ENCODE results near the gene ALKBH7. TPM values are rescaled to one million over a fixed set of nuclear protein-coding genes. Genes with fewer than 3 reads are reported as not detected.

Gene ALKBH7
- total and polyA plus RNA-seq, 2 experiments from 2014 or later, result 75.4 to 76.1 TPM

DNA sequence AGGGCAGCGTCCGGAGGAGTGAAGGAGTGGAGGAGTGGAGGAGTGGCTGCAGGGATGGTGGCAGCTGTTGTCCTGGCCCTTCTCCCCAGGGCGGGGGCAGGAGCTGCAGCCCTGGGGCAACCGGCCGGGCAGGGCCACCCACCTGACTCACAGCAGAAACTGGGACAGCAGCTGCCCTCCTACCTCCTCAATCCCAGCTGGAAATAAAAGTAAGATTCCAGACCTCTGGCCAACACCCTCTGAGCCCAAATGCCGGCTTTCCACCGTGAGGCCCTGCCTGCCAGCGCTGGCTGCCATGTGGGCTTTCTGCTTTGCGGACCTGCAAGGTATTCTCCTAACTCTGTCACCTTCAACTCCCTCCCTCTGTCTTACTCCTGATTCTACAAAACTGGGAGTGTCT lies 14.6 kb upstream of the ALKBH7 start:
- Histone ChIP-seq H3K27me3 (ENCODE audit: insufficient read depth) (no peaks in the 10 kb centered on the region), H3K36me3 (ENCODE audit: insufficient read depth) (no peaks in the 10 kb centered on the region), H2AFZ (peak overlapping the region; percentile 69), H3K4me3 (no peak overlapping the region), H4K20me1 (replicated peaks; ENCODE audit: insufficient read depth) (no peaks in the 10 kb centered on the region), H3K4me1 (ENCODE audit: insufficient read depth) (no peaks in the 10 kb centered on the region; the same call in 1 of the 2 replicates), H3F3A (replicated peaks; ENCODE audit: low read depth) (no peaks in the 10 kb centered on the region), H3K79me2 (replicated peaks; ENCODE audit: insufficient read depth) (peaks cover 3% of the 10 kb centered on the region; the same call in 1 of the 2 replicates), H3K27ac (ENCODE audit: low read depth) (no peak overlapping the region), H3K4me2 (no peak overlapping the region), H3K9me2 (ENCODE audit: insufficient read depth) (no peaks in the 10 kb centered on the region)
- no peak for ATAC-seq
- no peaks in the 10 kb centered on the region for H3K36me3 Mint-ChIP-seq (ENCODE audit: low read depth)
- TF ChIP-seq, protein P1, sequence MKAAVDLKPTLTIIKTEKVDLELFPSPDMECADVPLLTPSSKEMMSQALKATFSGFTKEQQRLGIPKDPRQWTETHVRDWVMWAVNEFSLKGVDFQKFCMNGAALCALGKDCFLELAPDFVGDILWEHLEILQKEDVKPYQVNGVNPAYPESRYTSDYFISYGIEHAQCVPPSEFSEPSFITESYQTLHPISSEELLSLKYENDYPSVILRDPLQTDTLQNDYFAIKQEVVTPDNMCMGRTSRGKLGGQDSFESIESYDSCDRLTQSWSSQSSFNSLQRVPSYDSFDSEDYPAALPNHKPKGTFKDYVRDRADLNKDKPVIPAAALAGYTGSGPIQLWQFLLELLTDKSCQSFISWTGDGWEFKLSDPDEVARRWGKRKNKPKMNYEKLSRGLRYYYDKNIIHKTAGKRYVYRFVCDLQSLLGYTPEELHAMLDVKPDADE (IDR thresholded peaks at IDR 0.05), result no peak
- TF ChIP-seq, protein P2, sequence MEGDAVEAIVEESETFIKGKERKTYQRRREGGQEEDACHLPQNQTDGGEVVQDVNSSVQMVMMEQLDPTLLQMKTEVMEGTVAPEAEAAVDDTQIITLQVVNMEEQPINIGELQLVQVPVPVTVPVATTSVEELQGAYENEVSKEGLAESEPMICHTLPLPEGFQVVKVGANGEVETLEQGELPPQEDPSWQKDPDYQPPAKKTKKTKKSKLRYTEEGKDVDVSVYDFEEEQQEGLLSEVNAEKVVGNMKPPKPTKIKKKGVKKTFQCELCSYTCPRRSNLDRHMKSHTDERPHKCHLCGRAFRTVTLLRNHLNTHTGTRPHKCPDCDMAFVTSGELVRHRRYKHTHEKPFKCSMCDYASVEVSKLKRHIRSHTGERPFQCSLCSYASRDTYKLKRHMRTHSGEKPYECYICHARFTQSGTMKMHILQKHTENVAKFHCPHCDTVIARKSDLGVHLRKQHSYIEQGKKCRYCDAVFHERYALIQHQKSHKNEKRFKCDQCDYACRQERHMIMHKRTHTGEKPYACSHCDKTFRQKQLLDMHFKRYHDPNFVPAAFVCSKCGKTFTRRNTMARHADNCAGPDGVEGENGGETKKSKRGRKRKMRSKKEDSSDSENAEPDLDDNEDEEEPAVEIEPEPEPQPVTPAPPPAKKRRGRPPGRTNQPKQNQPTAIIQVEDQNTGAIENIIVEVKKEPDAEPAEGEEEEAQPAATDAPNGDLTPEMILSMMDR (conservative IDR thresholded peaks at IDR 0.05; ENCODE audit: low read depth in 2 of 2), result no peak
- TF ChIP-seq CREB1 (CRISPR knock-in tag; IDR thresholded peaks at IDR 0.05; ENCODE audit: low read depth), result no peak
- TF ChIP-seq NANOG (IDR thresholded peaks at IDR 0.05; ENCODE audit: borderline replicate concordance), result no peak
- no peak for TF ChIP-seq ZNF331 (CRISPR knock-in tag; IDR thresholded peaks at IDR 0.05; ENCODE audit: low read depth)
- TF ChIP-seq EZH2 (IDR thresholded peaks at IDR 0.05; ENCODE audit: low read depth, unreplicated experiment), result no peak
- TF ChIP-seq ZNF114 (CRISPR knock-in tag; IDR thresholded peaks at IDR 0.05), result no peak
- H3K27me3 Mint-ChIP-seq (ENCODE audit: insufficient read depth, low read depth, poor library complexity), result peaks cover 2% of the 10 kb centered on the region
- peaks cover 27% of the 10 kb centered on the region for H3K9me3 Mint-ChIP-seq
- H3K27ac Mint-ChIP-seq, result no peak overlapping the region
- no peak for DNase-seq (ENCODE audit: low spot score)
- H3K4me1 Mint-ChIP-seq, result peaks cover 4% of the 10 kb centered on the region; the same call in 1 of the 3 replicates
- H3K4me3 Mint-ChIP-seq, result no peak overlapping the region

DNA sequence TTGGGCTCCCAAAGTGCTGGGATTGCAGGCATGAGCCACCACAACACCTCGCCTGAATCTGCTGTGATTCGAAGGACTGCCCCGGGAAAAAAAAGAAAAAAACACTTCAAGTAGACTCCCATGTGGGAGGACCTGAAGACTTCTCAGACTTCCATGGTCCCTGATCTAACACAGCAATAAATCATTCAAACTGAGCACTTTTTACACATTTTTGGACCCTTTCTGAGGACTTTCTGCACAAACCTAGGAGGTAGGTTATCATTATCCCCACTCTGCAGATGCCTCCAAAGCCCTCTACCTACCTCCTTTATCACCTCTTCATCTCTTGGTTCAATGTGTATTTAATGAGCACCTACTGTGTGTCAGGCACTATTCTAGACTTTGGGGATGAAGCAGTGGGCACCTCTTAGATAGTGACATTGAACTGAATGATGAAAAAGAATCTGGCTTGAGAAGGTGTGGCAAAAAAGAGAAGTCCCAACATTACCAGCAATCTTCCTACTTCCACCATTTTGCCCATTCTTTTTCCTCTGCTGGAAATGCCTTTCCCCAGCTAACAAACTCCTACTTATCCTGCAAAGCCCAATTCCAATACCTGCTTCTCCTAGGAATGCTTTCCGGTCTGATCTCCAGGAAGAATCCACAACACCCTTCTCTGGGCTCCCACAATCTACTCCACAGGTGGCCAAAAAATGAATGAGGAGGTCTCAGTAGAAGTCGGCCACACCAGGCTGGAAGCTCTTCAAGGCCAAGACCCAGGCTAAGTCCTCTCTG lies 12.8 kb upstream of the ALKBH7 start:
- H3K4me3 Mint-ChIP-seq, result no peak overlapping the region

More for the DNA sequence above, 12.8 kb upstream of the ALKBH7 start:
- Histone ChIP-seq H3K4me2 (no peak overlapping the region), H4K20me1 (replicated peaks; ENCODE audit: insufficient read depth) (no peaks in the 10 kb centered on the region), H3K27ac (ENCODE audit: low read depth) (no peak overlapping the region), H2AFZ (no peak overlapping the region), H3K36me3 (ENCODE audit: insufficient read depth) (no peaks in the 10 kb centered on the region; the same call in 1 of the 2 replicates), H3K27me3 (ENCODE audit: insufficient read depth) (no peaks in the 10 kb centered on the region), H3K79me2 (replicated peaks; ENCODE audit: insufficient read depth) (peaks cover 8% of the 10 kb centered on the region; the same call in 1 of the 2 replicates), H3K4me1 (ENCODE audit: insufficient read depth) (no peaks in the 10 kb centered on the region; the same call in 1 of the 2 replicates), H3K4me3 (no peak overlapping the region), H3K9me2 (ENCODE audit: insufficient read depth) (no peaks in the 10 kb centered on the region), H3F3A (replicated peaks; ENCODE audit: low read depth) (no peaks in the 10 kb centered on the region)
- ATAC-seq, result no peak
- H3K36me3 Mint-ChIP-seq (ENCODE audit: low read depth), result peaks cover 8% of the 10 kb centered on the region
- peaks cover 15% of the 10 kb centered on the region; the same call in 2 of the 3 replicates for H3K9me3 Mint-ChIP-seq
- DNase-seq (ENCODE audit: low spot score), result no peak
- peaks cover 4% of the 10 kb centered on the region; the same call in 1 of the 3 replicates for H3K4me1 Mint-ChIP-seq
- peaks cover 4% of the 10 kb centered on the region for H3K27me3 Mint-ChIP-seq (ENCODE audit: insufficient read depth, low read depth, poor library complexity)
- TF ChIP-seq, protein P3, sequence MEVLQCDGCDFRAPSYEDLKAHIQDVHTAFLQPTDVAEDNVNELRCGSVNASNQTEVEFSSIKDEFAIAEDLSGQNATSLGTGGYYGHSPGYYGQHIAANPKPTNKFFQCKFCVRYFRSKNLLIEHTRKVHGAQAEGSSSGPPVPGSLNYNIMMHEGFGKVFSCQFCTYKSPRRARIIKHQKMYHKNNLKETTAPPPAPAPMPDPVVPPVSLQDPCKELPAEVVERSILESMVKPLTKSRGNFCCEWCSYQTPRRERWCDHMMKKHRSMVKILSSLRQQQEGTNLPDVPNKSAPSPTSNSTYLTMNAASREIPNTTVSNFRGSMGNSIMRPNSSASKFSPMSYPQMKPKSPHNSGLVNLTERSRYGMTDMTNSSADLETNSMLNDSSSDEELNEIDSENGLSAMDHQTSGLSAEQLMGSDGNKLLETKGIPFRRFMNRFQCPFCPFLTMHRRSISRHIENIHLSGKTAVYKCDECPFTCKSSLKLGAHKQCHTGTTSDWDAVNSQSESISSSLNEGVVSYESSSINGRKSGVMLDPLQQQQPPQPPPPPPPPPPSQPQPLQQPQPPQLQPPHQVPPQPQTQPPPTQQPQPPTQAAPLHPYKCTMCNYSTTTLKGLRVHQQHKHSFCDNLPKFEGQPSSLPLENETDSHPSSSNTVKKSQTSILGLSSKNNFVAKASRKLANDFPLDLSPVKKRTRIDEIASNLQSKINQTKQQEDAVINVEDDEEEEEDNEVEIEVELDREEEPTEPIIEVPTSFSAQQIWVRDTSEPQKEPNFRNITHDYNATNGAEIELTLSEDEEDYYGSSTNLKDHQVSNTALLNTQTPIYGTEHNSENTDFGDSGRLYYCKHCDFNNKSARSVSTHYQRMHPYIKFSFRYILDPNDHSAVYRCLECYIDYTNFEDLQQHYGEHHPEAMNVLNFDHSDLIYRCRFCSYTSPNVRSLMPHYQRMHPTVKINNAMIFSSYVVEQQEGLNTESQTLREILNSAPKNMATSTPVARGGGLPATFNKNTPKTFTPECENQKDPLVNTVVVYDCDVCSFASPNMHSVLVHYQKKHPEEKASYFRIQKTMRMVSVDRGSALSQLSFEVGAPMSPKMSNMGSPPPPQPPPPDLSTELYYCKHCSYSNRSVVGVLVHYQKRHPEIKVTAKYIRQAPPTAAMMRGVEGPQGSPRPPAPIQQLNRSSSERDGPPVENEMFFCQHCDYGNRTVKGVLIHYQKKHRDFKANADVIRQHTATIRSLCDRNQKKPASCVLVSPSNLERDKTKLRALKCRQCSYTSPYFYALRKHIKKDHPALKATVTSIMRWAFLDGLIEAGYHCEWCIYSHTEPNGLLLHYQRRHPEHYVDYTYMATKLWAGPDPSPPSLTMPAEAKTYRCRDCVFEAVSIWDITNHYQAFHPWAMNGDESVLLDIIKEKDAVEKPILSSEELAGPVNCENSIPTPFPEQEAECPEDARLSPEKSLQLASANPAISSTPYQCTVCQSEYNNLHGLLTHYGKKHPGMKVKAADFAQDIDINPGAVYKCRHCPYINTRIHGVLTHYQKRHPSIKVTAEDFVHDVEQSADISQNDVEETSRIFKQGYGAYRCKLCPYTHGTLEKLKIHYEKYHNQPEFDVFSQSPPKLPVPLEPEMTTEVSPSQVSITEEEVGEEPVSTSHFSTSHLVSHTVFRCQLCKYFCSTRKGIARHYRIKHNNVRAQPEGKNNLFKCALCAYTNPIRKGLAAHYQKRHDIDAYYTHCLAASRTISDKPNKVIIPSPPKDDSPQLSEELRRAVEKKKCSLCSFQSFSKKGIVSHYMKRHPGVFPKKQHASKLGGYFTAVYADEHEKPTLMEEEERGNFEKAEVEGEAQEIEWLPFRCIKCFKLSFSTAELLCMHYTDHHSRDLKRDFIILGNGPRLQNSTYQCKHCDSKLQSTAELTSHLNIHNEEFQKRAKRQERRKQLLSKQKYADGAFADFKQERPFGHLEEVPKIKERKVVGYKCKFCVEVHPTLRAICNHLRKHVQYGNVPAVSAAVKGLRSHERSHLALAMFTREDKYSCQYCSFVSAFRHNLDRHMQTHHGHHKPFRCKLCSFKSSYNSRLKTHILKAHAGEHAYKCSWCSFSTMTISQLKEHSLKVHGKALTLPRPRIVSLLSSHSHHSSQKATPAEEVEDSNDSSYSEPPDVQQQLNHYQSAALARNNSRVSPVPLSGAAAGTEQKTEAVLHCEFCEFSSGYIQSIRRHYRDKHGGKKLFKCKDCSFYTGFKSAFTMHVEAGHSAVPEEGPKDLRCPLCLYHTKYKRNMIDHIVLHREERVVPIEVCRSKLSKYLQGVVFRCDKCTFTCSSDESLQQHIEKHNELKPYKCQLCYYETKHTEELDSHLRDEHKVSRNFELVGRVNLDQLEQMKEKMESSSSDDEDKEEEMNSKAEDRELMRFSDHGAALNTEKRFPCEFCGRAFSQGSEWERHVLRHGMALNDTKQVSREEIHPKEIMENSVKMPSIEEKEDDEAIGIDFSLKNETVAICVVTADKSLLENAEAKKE (CRISPR knock-in tag; IDR thresholded peaks at IDR 0.05), result no peak
- TF ChIP-seq, protein P2 (conservative IDR thresholded peaks at IDR 0.05; ENCODE audit: low read depth in 2 of 2), result no peak
- H3K27ac Mint-ChIP-seq, result no peak overlapping the region
